Activated CD8-positive, alpha-beta T cell treated with anti-CD3 and anti-CD28 coated beads for 36 hours (primary cell): ENCODE data around the gene SH3GL3. TPM values are rescaled to one million over a fixed set of nuclear protein-coding genes. Genes with fewer than 3 reads are reported as not detected.

Experiments used
- ATAC-seq: fragments of 200-7000 bp; cut with Tn5 transposase; one replicate; pipeline ENCODE4 v1.10.0; 2021; ENCODE audit warnings: mild to moderate bottlenecking, moderate library complexity
- CTCF ChIA-PET: fragments of 350-600 bp; sonication (Branson Sonifier 250); formaldehyde crosslinking; loops from one replicate; lab custom pipeline; 2021; ENCODE audit warnings: antibody characterized with exemption; lab: Charles Lee
- POLR2A ChIA-PET: fragments of 350-600 bp; sonication (Branson Sonifier 250); formaldehyde crosslinking; loops from one replicate; lab custom pipeline; 2021; ENCODE audit warnings: antibody characterized with exemption; lab: Charles Lee
- DNase-seq: peaks from one replicate; pipeline ENCODE4 v3.0.0-alpha.2; 2020
- H3K27ac Mint-ChIP-seq: one replicate; pipeline ENCODE4 v1.8.0; 2021; ENCODE audit warnings: mild to moderate bottlenecking, mixed read lengths
- H3K27me3 Mint-ChIP-seq: one replicate; pipeline ENCODE4 v1.8.0; 2021; ENCODE audit warnings: mixed read lengths
- H3K36me3 Mint-ChIP-seq: one replicate; pipeline ENCODE4 v1.8.0; 2021; ENCODE audit warnings: low read depth, mixed read lengths
- H3K4me1 Mint-ChIP-seq: one replicate; pipeline ENCODE4 v1.8.0; 2021; ENCODE audit warnings: low read depth, mixed read lengths
- H3K4me3 Mint-ChIP-seq: one replicate; pipeline ENCODE4 v1.8.0; 2021; ENCODE audit warnings: mild to moderate bottlenecking, moderate library complexity, mixed read lengths
- H3K9me3 Mint-ChIP-seq: one replicate; pipeline ENCODE4 v1.8.0; 2021; ENCODE audit warnings: mixed read lengths
- intact Hi-C: fragments of 100-400 bp; cut with micrococcal nuclease; formaldehyde crosslinking; loops from one replicate; pipeline ENCODE4 v1.10.0; 2022
- total RNA-seq, 2 experiments: library from RNA; stranded (reverse); gene quantifications; one replicate each; pipeline ENCODE4 v1.2.3, GENCODE V29; 2021
- TF ChIP-seq, protein P1 (sequence below): fragments of 200-600 bp; IDR thresholded peaks from one replicate; pipeline ENCODE4 v1.8.0; 2022; ENCODE audit warnings: antibody characterized with exemption, mild to moderate bottlenecking

SH3GL3 gene
- total RNA-seq, 2 experiments from 2014 or later: not detected

DNA sequence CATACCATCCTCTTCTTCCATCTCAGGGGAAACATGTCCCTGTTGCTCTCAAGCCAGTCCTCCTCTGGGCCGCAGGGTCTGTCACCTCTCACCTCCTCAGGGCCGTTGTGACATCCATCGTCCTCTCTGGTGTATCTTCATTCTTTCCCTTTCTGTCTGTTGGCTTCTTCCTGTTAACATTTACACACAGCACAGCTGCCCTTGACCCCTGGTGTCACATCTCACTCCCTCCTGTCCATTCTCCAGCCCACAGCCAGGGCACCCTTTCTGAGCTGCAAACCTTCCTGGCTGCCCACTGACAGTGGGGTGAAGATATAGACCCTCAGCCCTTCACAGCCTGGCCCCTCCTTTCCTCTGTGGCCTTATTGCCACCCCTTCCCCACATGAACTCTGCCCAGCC, 127.2 kb downstream of the SH3GL3 start:
- CTCF ChIA-PET: interaction anchor here (1.3 kb wide), 1 partner anchor 9 kb away, joined by 3 read pairs; no protein-coding TSS in a partner anchor
- no peak overlapping the region for H3K27ac Mint-ChIP-seq
- intact Hi-C loops: no loop called here
- no peaks in the 10 kb centered on the region for H3K36me3 Mint-ChIP-seq
- DNase-seq: no peak
- H3K4me3 Mint-ChIP-seq: no peak overlapping the region
- peaks cover 2% of the 10 kb centered on the region for H3K27me3 Mint-ChIP-seq
- no peak for ATAC-seq
- H3K4me1 Mint-ChIP-seq: no peaks in the 10 kb centered on the region
- POLR2A ChIA-PET: no interaction called here
- no peaks in the 10 kb centered on the region for H3K9me3 Mint-ChIP-seq
- TF ChIP-seq, protein P1, sequence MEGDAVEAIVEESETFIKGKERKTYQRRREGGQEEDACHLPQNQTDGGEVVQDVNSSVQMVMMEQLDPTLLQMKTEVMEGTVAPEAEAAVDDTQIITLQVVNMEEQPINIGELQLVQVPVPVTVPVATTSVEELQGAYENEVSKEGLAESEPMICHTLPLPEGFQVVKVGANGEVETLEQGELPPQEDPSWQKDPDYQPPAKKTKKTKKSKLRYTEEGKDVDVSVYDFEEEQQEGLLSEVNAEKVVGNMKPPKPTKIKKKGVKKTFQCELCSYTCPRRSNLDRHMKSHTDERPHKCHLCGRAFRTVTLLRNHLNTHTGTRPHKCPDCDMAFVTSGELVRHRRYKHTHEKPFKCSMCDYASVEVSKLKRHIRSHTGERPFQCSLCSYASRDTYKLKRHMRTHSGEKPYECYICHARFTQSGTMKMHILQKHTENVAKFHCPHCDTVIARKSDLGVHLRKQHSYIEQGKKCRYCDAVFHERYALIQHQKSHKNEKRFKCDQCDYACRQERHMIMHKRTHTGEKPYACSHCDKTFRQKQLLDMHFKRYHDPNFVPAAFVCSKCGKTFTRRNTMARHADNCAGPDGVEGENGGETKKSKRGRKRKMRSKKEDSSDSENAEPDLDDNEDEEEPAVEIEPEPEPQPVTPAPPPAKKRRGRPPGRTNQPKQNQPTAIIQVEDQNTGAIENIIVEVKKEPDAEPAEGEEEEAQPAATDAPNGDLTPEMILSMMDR: no peak

DNA sequence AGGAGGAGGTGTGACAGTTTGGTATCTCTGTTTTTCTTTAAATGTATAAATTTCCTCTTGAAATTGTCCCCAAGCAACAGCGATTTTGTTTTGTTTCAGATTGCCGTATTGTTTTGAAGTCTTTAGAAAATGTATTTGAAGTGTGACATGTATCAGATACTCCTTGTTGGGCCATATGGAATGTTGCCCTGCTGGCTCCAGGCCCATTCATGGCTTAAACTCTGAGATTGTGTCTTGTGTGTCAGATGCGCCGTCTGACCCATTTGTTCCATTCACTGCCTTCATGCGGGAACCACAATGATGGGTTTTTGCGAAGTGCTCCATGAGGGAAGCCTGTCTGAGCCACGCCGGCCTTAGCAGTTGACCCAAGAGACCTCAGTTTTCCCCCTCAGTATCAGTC, 131.6 kb downstream of the SH3GL3 start:
- Mint-ChIP-seq H3K9me3 (no peaks in the 10 kb centered on the region), H3K36me3 (no peaks in the 10 kb centered on the region), H3K27me3 (peaks cover 3% of the 10 kb centered on the region), H3K4me1 (no peaks in the 10 kb centered on the region), H3K27ac (no peak overlapping the region), H3K4me3 (no peak overlapping the region)
- ChIA-PET POLR2A (no interaction called here), CTCF (no interaction called here)
- TF ChIP-seq, protein P1: no peak
- ATAC-seq: no peak
- DNase-seq: no peak
- intact Hi-C loops: no loop called here

DNA sequence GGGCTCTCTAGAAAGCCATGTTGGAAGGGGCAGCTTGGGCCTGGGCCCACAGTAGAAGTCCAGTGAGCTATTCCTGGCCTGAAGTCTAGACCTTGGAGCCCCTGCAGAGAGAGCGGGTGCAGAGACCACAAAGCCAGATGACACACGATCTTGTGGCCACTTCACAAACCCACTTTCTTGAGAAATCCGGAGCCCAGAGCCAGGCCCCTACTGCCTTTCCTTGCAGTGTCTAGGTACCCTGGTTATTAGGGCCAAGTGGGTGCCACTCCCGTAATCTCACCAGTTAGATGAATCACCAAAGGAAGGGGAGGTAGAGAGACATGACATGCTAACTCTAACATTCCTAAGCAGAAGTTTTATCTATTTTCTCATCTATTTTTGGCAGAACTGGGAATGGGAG, 134.2 kb downstream of the SH3GL3 start:
- no peaks in the 10 kb centered on the region for H3K36me3 Mint-ChIP-seq
- intact Hi-C loops: no loop called here
- no peak for DNase-seq
- no peak overlapping the region for H3K4me3 Mint-ChIP-seq
- CTCF ChIA-PET: no interaction called here
- POLR2A ChIA-PET: no interaction called here
- H3K27me3 Mint-ChIP-seq: peaks cover 2% of the 10 kb centered on the region
- TF ChIP-seq, protein P1: no peak
- no peaks in the 10 kb centered on the region for H3K9me3 Mint-ChIP-seq
- H3K4me1 Mint-ChIP-seq: no peaks in the 10 kb centered on the region
- no peak for ATAC-seq
- H3K27ac Mint-ChIP-seq: no peak overlapping the region

DNA sequence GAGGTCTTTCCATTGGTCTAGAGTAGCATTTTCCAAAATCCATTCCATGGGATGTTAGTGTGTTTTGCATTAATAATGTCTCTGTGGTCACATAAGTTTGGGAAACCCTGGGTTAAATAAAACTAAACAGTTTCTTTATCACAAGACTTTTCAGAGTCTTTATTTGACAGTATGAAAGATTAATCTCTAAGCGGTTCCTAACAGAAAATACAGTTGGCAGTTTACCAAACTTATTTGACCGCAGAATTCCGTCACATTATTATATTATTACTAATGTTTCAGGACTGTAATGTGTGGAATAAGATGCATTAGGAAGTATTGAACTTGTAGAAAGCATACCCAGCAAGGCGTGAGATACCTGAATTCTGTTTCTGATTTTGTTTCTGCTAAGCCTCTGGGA, 135.2 kb downstream of the SH3GL3 start:
- peaks cover 2% of the 10 kb centered on the region for H3K27me3 Mint-ChIP-seq
- no peaks in the 10 kb centered on the region for H3K36me3 Mint-ChIP-seq
- no peak overlapping the region for H3K27ac Mint-ChIP-seq
- TF ChIP-seq, protein P1: no peak
- no peak overlapping the region for H3K4me3 Mint-ChIP-seq
- ATAC-seq (no peak), DNase-seq (no peak)
- POLR2A ChIA-PET: no interaction called here
- intact Hi-C loops: no loop called here
- no peaks in the 10 kb centered on the region for H3K4me1 Mint-ChIP-seq
- CTCF ChIA-PET: no interaction called here
- H3K9me3 Mint-ChIP-seq: no peaks in the 10 kb centered on the region

DNA sequence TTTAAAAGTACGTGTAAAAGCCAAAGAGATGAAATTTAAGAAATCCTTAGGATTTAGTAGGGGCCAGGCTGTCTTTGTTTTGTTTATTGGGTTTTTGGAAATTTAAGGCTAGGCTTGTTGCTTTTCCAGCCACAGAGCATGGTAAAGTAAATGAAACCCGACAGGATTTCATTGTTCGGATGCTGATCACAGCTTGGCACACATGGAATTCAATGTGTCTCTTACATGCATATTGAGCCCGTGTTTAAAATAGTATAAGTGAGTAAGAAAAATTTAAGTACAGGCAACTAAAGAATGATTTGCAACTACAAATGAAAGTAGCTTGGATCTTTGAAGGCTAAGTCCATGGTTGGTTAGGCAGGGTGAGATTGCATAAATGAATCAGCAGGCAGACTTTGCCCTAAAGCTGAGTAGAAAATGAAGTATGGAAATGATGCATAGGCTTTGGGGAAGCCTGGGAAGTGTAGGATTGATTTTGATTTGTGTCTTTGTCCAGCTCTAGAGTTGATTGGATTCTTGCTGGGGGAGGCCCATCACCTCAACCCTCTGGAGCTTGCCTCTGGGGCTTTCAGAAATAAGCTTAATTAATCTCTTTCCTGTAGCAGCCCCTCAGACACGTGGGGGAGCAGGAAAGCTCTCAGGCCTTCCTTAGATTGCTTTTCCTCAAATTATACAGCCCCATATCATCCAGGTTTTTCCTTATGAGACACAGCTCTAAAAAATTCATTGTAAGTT, 138.6 kb downstream of the SH3GL3 start:
- intact Hi-C loops: no loop called here
- no peaks in the 10 kb centered on the region for H3K27me3 Mint-ChIP-seq
- no peaks in the 10 kb centered on the region for H3K36me3 Mint-ChIP-seq
- CTCF ChIA-PET: interaction anchor here (1.0 to 1.4 kb wide), 3 partner anchors 20 to 26 kb away, joined by 3 to 5 read pairs (median 3); no protein-coding TSS in a partner anchor
- TF ChIP-seq, protein P1: no peak
- no peaks in the 10 kb centered on the region for H3K4me1 Mint-ChIP-seq
- H3K27ac Mint-ChIP-seq: no peak overlapping the region
- ATAC-seq (no peak), DNase-seq (no peak)
- H3K4me3 Mint-ChIP-seq: no peak overlapping the region
- no peaks in the 10 kb centered on the region for H3K9me3 Mint-ChIP-seq
- POLR2A ChIA-PET: no interaction called here
